Adipose tissue (tissue), 3 donors: ENCODE measurements around the gene RPTOR. TPM values are rescaled to one million over a fixed set of nuclear protein-coding genes. Genes with fewer than 3 reads are reported as not detected.

ENCODE experiments used
- H3K27ac ChIP-seq: one replicate; pipeline ENCODE4 v1.5.1; 2013; ENCODE audit warnings: low read depth, low read length
- WGBS, 3 donors: extraction: QIAGEN DNeasy Blood & Tissue Kit; methylation state at CpG; one replicate each; pipeline ENCODE4 v1.1.7; 2013; 5-methylcytosine and 5-hydroxymethylcytosine counted together
- polyA plus RNA-seq, 3 donors: library from polyadenylated mRNA; stranded (reverse); fragments of 200-250 nt; gene quantifications; one replicate each; pipeline ENCODE4 v1.2.3, GENCODE V29; 2013
- donor health status: healthy with polysubstance abuse.
- donor health status: Bipolar disorder and iron deficiency.
- donor health status: healthy.

RPTOR gene
- polyA plus RNA-seq, 3 donors = 5.8 to 13.2 (median 7.5) TPM

- 90 to 93% (median 91%) methylated on average over 19 of the region's 19 CpGs for WGBS, 3 donors
These were observed 225.4 kb downstream of the RPTOR start for GRCh38 chr17:80769936-80770625.

GRCh38 chr17:80770881-80771611, 226.4 kb downstream of the RPTOR start:
- WGBS, 3 donors = 92 to 93% (median 93%) methylated on average over 21 of the region's 21 CpGs
- H3K27ac ChIP-seq = no peak overlapping the region

More at GRCh38 chr17:80769936-80770625, 225.4 kb downstream of the RPTOR start:
- H3K27ac ChIP-seq = no peak overlapping the region

GRCh38 chr17:80771612-80772005, 227.0 kb downstream of the RPTOR start:
- H3K27ac ChIP-seq = no peak overlapping the region
- whole genome bisulfite sequencing, 3 donors = 88 to 92% (median 90%) methylated on average over 11 of the region's 11 CpGs

- 87 to 93% (median 88%) methylated on average over 8 of the region's 8 CpGs for WGBS, 3 donors
- H3K27ac ChIP-seq = no peak overlapping the region
These were observed 228.2 kb downstream of the RPTOR start for GRCh38 chr17:80772906-80773242.

- no peak overlapping the region for H3K27ac ChIP-seq
- 63 to 73% (median 64%) methylated on average over 19 of the region's 19 CpGs for WGBS, 3 donors
These were observed 228.8 kb downstream of the RPTOR start for GRCh38 chr17:80773243-80773991.

- 75 to 91% (median 79%) methylated on average over 20 of the region's 20 CpGs for WGBS, 3 donors
- H3K27ac ChIP-seq = no peak overlapping the region
These were observed 229.5 kb downstream of the RPTOR start for GRCh38 chr17:80774146-80774545.

- 49 to 76% (median 63%) methylated on average over 21 of the region's 21 CpGs for WGBS, 3 donors
- no peak overlapping the region for H3K27ac ChIP-seq
These were observed 230.1 kb downstream of the RPTOR start for GRCh38 chr17:80774643-80775281.

GRCh38 chr17:80775863-80776262, 231.2 kb downstream of the RPTOR start:
- WGBS, 3 donors = 71 to 93% (median 79%) methylated on average over 2 of the region's 2 CpGs
- H3K27ac ChIP-seq = no peak overlapping the region

GRCh38 chr17:80777274-80777673, 232.6 kb downstream of the RPTOR start:
- WGBS, 3 donors = 95 to 98% (median 96%) methylated on average over 6 of the region's 6 CpGs
- no peak overlapping the region for H3K27ac ChIP-seq

- no peak overlapping the region for H3K27ac ChIP-seq
- 96 to 97% (median 97%) methylated on average over 13 of the region's 13 CpGs for WGBS, 3 donors
These were observed 234.1 kb downstream of the RPTOR start for GRCh38 chr17:80778716-80779115.

GRCh38 chr17:80779336-80779735, 234.7 kb downstream of the RPTOR start:
- H3K27ac ChIP-seq = no peak overlapping the region
- 84 to 96% (median 92%) methylated on average over 24 of the region's 24 CpGs for WGBS, 3 donors

- 41 to 69% (median 43%) methylated on average over 16 of the region's 16 CpGs for WGBS, 3 donors
- no peak overlapping the region for H3K27ac ChIP-seq
These were observed 235.3 kb downstream of the RPTOR start for GRCh38 chr17:80779961-80780380.

- 48 to 80% (median 49%) methylated on average over 18 to 19 of the region's 19 CpGs for WGBS, 3 donors
- no peak overlapping the region for H3K27ac ChIP-seq
These were observed 236.0 kb downstream of the RPTOR start for GRCh38 chr17:80780381-80781198.

GRCh38 chr17:80781211-80781610, 236.6 kb downstream of the RPTOR start:
- WGBS, 3 donors = 51 to 83% (median 62%) methylated on average over 13 of the region's 13 CpGs

GRCh38 chr17:80781807-80782277, 237.2 kb downstream of the RPTOR start:
- WGBS, 3 donors = 75 to 87% (median 79%) methylated on average over 14 of the region's 14 CpGs

More at GRCh38 chr17:80781211-80781610, 236.6 kb downstream of the RPTOR start:
- no peak overlapping the region for H3K27ac ChIP-seq

GRCh38 chr17:80782536-80783427, 238.1 kb downstream of the RPTOR start:
- WGBS, 3 donors = 36 to 69% (median 41%) methylated on average over 16 of the region's 16 CpGs
- H3K27ac ChIP-seq = no peak overlapping the region

More at GRCh38 chr17:80781807-80782277, 237.2 kb downstream of the RPTOR start:
- no peak overlapping the region for H3K27ac ChIP-seq

GRCh38 chr17:80783486-80783885, 238.8 kb downstream of the RPTOR start:
- H3K27ac ChIP-seq = no peak overlapping the region
- 73 to 86% (median 80%) methylated on average over 8 of the region's 8 CpGs for WGBS, 3 donors
